SK-N-SH (cell line): ENCODE data around the gene ETFDH. TPM values are rescaled to one million over a fixed set of nuclear protein-coding genes. Genes with fewer than 3 reads are reported as not detected.

ENCODE experiments used
- CTCF ChIA-PET: fragments of 300-600, 350-600 bp; formaldehyde crosslinking; extraction: SDS; loops from one replicate; lab custom pipeline; 2021; lab: Yijun Ruan, JAX
- POLR2A ChIA-PET: fragments of 350-600 bp; sonication (Branson Sonifier 250); formaldehyde crosslinking; extraction: SDS; loops from one replicate; lab custom pipeline; 2020; ENCODE audit warnings: antibody characterized with exemption, inconsistent platforms; lab: Yijun Ruan, JAX
- DNase-seq: peaks from one replicate; pipeline ENCODE4 v3.0.0; 2012
- H2AFZ ChIP-seq: fragments of 200-600 bp; sonication (generic); 2 replicates; pipeline ENCODE4 v1.8.1; 2016; ENCODE audit warnings: antibody characterized with exemption, mild to moderate bottlenecking, low read depth
- H3F3A ChIP-seq: fragments of 200-600 bp; sonication (generic); replicated peaks from 2 replicates; pipeline ENCODE3; 2016; ENCODE audit warnings: antibody characterized with exemption, mild to moderate bottlenecking; ENCODE audit not compliant: insufficient read depth
- H3K27ac ChIP-seq, 2 experiments: fragments of 200-500 bp in 1 of 2; fragments of 200-600 bp in 1 of 2; sonication (Bioruptor generic) in 1 of 2; sonication (generic), shearing (Covaris generic) in 1 of 2; 2 replicates each; pipeline versions ENCODE4 v1.5.1 to v1.6.1; 2014 to 2016; ENCODE audit warnings: low read depth in 2 of 2, inconsistent platforms in 1 of 2, low read length in 1 of 2, mild to moderate bottlenecking in 1 of 2, mixed read lengths in 1 of 2
- H3K27me3 ChIP-seq: fragments of 200-600 bp; sonication (generic), shearing (Covaris generic); 2 replicates; pipeline ENCODE4 v1.6.1; 2016; ENCODE audit warnings: mixed run types; ENCODE audit not compliant: insufficient read depth
- H3K36me3 ChIP-seq, 2 experiments: fragments of 200-500 bp in 1 of 2; fragments of 200-600 bp in 1 of 2; sonication (Bioruptor generic) in 1 of 2; sonication (generic) in 1 of 2; replicated peaks in 1 of 2; 2 replicates each; pipeline versions ENCODE3 to v1.5.1; 2014 to 2016; ENCODE audit warnings: low read length in 1 of 2, mild to moderate bottlenecking in 1 of 2; ENCODE audit not compliant: insufficient read depth in 2 of 2, control insufficient read depth in 1 of 2
- H3K4me1 ChIP-seq, 2 experiments: fragments of 200-500 bp in 1 of 2; fragments of 200-600 bp in 1 of 2; sonication (Bioruptor generic) in 1 of 2; sonication (generic), shearing (Covaris generic) in 1 of 2; 2 replicates each; pipeline versions ENCODE4 v1.5.1 to v1.6.1; 2014 to 2016; ENCODE audit warnings: low read depth in 1 of 2, low read length in 1 of 2, mixed run types in 1 of 2; ENCODE audit not compliant: insufficient read depth in 2 of 2, control insufficient read depth in 1 of 2
- H3K4me2 ChIP-seq: fragments of 200-600 bp; sonication (generic), shearing (Covaris generic); 2 replicates; pipeline ENCODE4 v1.6.1; 2017; ENCODE audit warnings: mixed run types
- H3K4me3 ChIP-seq, 2 experiments: fragments of 200-500 bp in 1 of 2; fragments of 200-600 bp in 1 of 2; sonication (Bioruptor generic) in 1 of 2; sonication (generic), shearing (Covaris generic) in 1 of 2; 2 replicates each; pipeline versions ENCODE4 v1.5.1 to v1.8.1; 2014 to 2016; ENCODE audit warnings: low read depth in 2 of 2, inconsistent platforms in 1 of 2, low read length in 1 of 2, mild to moderate bottlenecking in 1 of 2, mixed read lengths in 1 of 2, moderate library complexity in 1 of 2
- H3K79me2 ChIP-seq: fragments of 200-600 bp; sonication (generic); 2 replicates; pipeline ENCODE4 v1.8.1; 2017; ENCODE audit warnings: mild to moderate bottlenecking; ENCODE audit not compliant: insufficient read depth
- H3K9ac ChIP-seq: fragments of 200-600 bp; sonication (generic); 2 replicates; pipeline ENCODE4 v1.6.1; 2017; ENCODE audit warnings: mixed run types
- H3K9me2 ChIP-seq: fragments of 200-600 bp; sonication (generic); 2 replicates; pipeline ENCODE4 v1.6.1; 2017; ENCODE audit warnings: mixed run types
- H3K9me3 ChIP-seq: fragments of 200-600 bp; sonication (generic); 2 replicates; pipeline ENCODE4 v1.6.1; 2017; ENCODE audit warnings: mixed run types, mild to moderate bottlenecking, moderate library complexity
- H4K20me1 ChIP-seq: fragments of 200-600 bp; sonication (generic); 2 replicates; pipeline ENCODE4 v1.6.1; 2017; ENCODE audit warnings: mild to moderate bottlenecking, mixed run types; ENCODE audit not compliant: insufficient read depth
- ELF1 ChIP-seq: IDR thresholded peaks from 2 replicates; pipeline ENCODE4 v1.4.0; 2012
- EP300 ChIP-seq, 2 experiments: IDR thresholded peaks; 2 replicates each; pipeline versions ENCODE4 v1.4.0 to v1.6.1; 2012; ENCODE audit warnings: borderline replicate concordance in 1 of 2, low read depth in 1 of 2, low read length in 1 of 2
- FOSL2 ChIP-seq: IDR thresholded peaks from 2 replicates; pipeline ENCODE4 v1.4.0; 2012; ENCODE audit warnings: low read depth, mild to moderate bottlenecking, moderate library complexity, borderline replicate concordance
- FOXM1 ChIP-seq: IDR thresholded peaks from 2 replicates; pipeline ENCODE4 v1.4.0; 2012; ENCODE audit warnings: low read depth, mild to moderate bottlenecking
- GABPA ChIP-seq: IDR thresholded peaks from 2 replicates; pipeline ENCODE4 v1.4.0; 2012; ENCODE audit warnings: low read depth, mild to moderate bottlenecking
- MEF2A ChIP-seq: IDR thresholded peaks from 2 replicates; pipeline ENCODE4 v1.4.0; 2012; ENCODE audit warnings: low read depth, borderline replicate concordance
- NRF1 ChIP-seq: IDR thresholded peaks from 2 replicates; pipeline ENCODE4 v1.6.1; 2012; ENCODE audit warnings: low read depth, mild to moderate bottlenecking, low read length
- PBX3 ChIP-seq: IDR thresholded peaks from 2 replicates; pipeline ENCODE4; 2012
- RFX5 ChIP-seq: IDR thresholded peaks from 2 replicates; pipeline ENCODE4 v1.6.1; 2012; ENCODE audit warnings: mild to moderate bottlenecking, improper control_type of control experiment, low read length
- RXRA ChIP-seq: IDR thresholded peaks from 2 replicates; pipeline ENCODE4 v1.4.0; 2012; ENCODE audit warnings: low read depth, mild to moderate bottlenecking, borderline replicate concordance
- SIN3A ChIP-seq: IDR thresholded peaks from 2 replicates; pipeline ENCODE4 v1.6.1; 2012; ENCODE audit warnings: low read depth, mild to moderate bottlenecking, low read length, moderate library complexity, borderline replicate concordance
- TCF12 ChIP-seq: IDR thresholded peaks from 2 replicates; pipeline ENCODE4 v1.4.0; 2012
- TEAD4 ChIP-seq: IDR thresholded peaks from 2 replicates; pipeline ENCODE4 v1.4.0; 2012; ENCODE audit warnings: mild to moderate bottlenecking, borderline replicate concordance; ENCODE audit not compliant: insufficient read depth
- WGBS: methylation state at CpG from one replicate; pipeline ENCODE4 v1.1.6; 2017; ENCODE audit warnings: low lambda C conversion rate; 5-methylcytosine and 5-hydroxymethylcytosine counted together
- polyA plus RNA-seq, 3 experiments: library from polyadenylated mRNA; depleted of rRNA; stranded (reverse); fragments of >200 nt; gene quantifications; 2 replicates each; pipeline ENCODE4 v1.2.3, GENCODE V29; 2012
- TF ChIP-seq, protein P1 (sequence below): IDR thresholded peaks from 2 replicates; pipeline ENCODE4 v1.4.0; 2012; ENCODE audit warnings: low read depth, borderline replicate concordance
- TF ChIP-seq, protein P2 (sequence below): IDR thresholded peaks from 2 replicates; pipeline ENCODE4 v1.4.0; 2012; ENCODE audit warnings: low read depth, borderline replicate concordance
- TF ChIP-seq, protein P3 (sequence below): fragments of 150-350 bp; IDR thresholded peaks from 2 replicates; pipeline ENCODE4 v1.6.1; 2017; ENCODE audit warnings: antibody characterized with exemption, low read length, low read depth, borderline replicate concordance

ETFDH gene
- polyA plus RNA-seq, 1 of the 3 experiments (the other 2 are of a cell fraction), result 12.1 TPM

DNA sequence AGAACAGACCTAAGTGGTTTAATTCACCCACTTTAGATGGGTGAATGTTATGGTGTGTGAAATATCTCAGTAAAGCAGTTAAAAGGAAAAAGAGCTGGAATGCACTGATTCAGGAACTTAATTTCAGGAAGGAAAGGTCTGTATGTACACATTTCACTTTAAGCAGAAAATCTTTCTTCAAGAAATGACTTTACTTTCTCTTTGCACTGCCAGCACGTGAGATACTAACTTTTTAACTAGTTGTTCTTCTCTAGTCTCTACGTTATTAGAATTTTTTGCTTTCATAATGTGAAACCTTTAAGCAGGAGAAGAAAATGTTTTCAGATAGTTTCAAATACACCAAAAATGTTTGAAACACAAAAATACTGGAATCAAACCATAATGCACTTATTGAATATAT, 19.2 kb upstream of the ETFDH start:
- Histone ChIP-seq H3K9me2 (no peaks in the 10 kb centered on the region), H3K27ac (no peak overlapping the region), H3K4me1 (no peaks in the 10 kb centered on the region), H4K20me1 (no peaks in the 10 kb centered on the region), H3K4me3 (no peak overlapping the region), H3K9me3 (no peaks in the 10 kb centered on the region), H3K79me2 (no peaks in the 10 kb centered on the region), H2AFZ (peak overlapping the region; percentile 68), H3K36me3 (no peaks in the 10 kb centered on the region), H3F3A (no peaks in the 10 kb centered on the region), H3K27me3 (no peaks in the 10 kb centered on the region), H3K9ac (no peak overlapping the region), H3K4me2 (0 out of 2 replicates have a peak overlapping the region, but pooled peaks have one; percentile 5)
- CTCF ChIA-PET, result no interaction called here
- POLR2A ChIA-PET, result no interaction called here
- no peak for DNase-seq
- 56% methylated on average over 2 of the region's 2 CpGs for WGBS
- no peak for TF ChIP-seq PBX3
- TF ChIP-seq, protein P1, sequence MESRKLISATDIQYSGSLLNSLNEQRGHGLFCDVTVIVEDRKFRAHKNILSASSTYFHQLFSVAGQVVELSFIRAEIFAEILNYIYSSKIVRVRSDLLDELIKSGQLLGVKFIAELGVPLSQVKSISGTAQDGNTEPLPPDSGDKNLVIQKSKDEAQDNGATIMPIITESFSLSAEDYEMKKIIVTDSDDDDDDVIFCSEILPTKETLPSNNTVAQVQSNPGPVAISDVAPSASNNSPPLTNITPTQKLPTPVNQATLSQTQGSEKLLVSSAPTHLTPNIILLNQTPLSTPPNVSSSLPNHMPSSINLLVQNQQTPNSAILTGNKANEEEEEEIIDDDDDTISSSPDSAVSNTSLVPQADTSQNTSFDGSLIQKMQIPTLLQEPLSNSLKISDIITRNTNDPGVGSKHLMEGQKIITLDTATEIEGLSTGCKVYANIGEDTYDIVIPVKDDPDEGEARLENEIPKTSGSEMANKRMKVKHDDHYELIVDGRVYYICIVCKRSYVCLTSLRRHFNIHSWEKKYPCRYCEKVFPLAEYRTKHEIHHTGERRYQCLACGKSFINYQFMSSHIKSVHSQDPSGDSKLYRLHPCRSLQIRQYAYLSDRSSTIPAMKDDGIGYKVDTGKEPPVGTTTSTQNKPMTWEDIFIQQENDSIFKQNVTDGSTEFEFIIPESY, result no peak
- TF ChIP-seq EP300 (IDR thresholded peaks at IDR 0.05; ENCODE audit: borderline replicate concordance in 1 of 2, low read depth in 1 of 2, low read length in 1 of 2), result no peak
- no peak for TF ChIP-seq NRF1
- TF ChIP-seq FOXM1, result no peak

GRCh38 chr4:158656439-158656838, 15.7 kb upstream of the ETFDH start:
- ChIA-PET CTCF (interaction anchor here (1.5 to 3.0 kb wide), 3 partner anchors 12 to 396 kb away, joined by 3 to 19 read pairs (median 4); no protein-coding TSS in a partner anchor), POLR2A (no interaction called here)
- 46% methylated on average over 1 of the region's 1 CpG for WGBS

DNA sequence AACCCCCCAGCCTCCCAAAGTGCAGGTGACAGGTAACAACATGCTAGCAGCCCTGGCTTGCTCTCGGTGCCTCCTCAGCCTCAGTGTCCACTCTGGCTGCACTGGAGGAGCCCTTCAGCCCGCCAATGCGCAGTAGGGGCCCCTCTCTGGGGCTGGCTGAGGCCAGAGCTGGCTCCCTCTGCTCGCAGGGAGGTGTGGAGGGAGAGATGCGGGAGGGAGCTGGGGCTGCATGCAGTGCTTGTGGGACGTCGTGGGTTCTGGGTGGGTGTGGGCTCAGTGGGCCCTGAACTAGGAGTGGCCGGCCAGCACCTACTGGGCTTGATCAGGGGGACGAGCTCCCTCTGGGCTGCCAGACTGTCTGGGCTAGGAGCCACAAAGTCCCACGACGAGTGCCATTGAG, 14.8 kb upstream of the ETFDH start:
- no peaks in the 10 kb centered on the region for H3F3A ChIP-seq
- H3K36me3 ChIP-seq, result no peaks in the 10 kb centered on the region
- H3K27ac ChIP-seq, result no peak overlapping the region
- no peaks in the 10 kb centered on the region for H3K4me1 ChIP-seq
- H4K20me1 ChIP-seq, result no peaks in the 10 kb centered on the region
- H3K9me3 ChIP-seq, result no peaks in the 10 kb centered on the region
- no peak for DNase-seq
- no peaks in the 10 kb centered on the region for H3K79me2 ChIP-seq
- H3K27me3 ChIP-seq, result no peaks in the 10 kb centered on the region
- WGBS, result 79% methylated on average over 6 of the region's 11 CpGs
- no peak overlapping the region for H3K4me2 ChIP-seq
- CTCF ChIA-PET, result interaction anchor here (0.7 to 3.0 kb wide), 3 partner anchors 11 to 397 kb away, joined by 3 to 19 read pairs (median 4); no protein-coding TSS in a partner anchor
- H3K4me3 ChIP-seq, result no peak overlapping the region
- H3K9me2 ChIP-seq, result no peaks in the 10 kb centered on the region
- no peak overlapping the region for H2AFZ ChIP-seq
- H3K9ac ChIP-seq, result no peak overlapping the region
- POLR2A ChIA-PET, result no interaction called here
- TF ChIP-seq, protein P2, sequence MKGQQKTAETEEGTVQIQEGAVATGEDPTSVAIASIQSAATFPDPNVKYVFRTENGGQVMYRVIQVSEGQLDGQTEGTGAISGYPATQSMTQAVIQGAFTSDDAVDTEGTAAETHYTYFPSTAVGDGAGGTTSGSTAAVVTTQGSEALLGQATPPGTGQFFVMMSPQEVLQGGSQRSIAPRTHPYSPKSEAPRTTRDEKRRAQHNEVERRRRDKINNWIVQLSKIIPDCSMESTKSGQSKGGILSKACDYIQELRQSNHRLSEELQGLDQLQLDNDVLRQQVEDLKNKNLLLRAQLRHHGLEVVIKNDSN, result no peak
- TF ChIP-seq GABPA (no peak), NRF1 (no peak), RFX5 (no peak), FOSL2 (no peak), RXRA (no peak), SIN3A (no peak), ELF1 (no peak), TEAD4 (no peak), PBX3 (no peak), TCF12 (no peak), MEF2A (no peak)
- TF ChIP-seq, protein P3, sequence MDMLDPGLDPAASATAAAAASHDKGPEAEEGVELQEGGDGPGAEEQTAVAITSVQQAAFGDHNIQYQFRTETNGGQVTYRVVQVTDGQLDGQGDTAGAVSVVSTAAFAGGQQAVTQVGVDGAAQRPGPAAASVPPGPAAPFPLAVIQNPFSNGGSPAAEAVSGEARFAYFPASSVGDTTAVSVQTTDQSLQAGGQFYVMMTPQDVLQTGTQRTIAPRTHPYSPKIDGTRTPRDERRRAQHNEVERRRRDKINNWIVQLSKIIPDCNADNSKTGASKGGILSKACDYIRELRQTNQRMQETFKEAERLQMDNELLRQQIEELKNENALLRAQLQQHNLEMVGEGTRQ, result no peak

More at GRCh38 chr4:158656439-158656838, 15.7 kb upstream of the ETFDH start:
- no peak for TF ChIP-seq FOXM1
- Histone ChIP-seq H3K9me2 (no peaks in the 10 kb centered on the region), H3K4me2 (no peak overlapping the region), H3K27me3 (no peaks in the 10 kb centered on the region), H3K4me1 (no peaks in the 10 kb centered on the region), H3K79me2 (no peaks in the 10 kb centered on the region), H3F3A (no peaks in the 10 kb centered on the region), H2AFZ (no peak overlapping the region; the same call in 1 of the 2 replicates), H3K4me3 (no peak overlapping the region), H4K20me1 (no peaks in the 10 kb centered on the region), H3K9ac (no peak overlapping the region), H3K27ac (no peak overlapping the region), H3K9me3 (no peaks in the 10 kb centered on the region), H3K36me3 (no peaks in the 10 kb centered on the region)
- DNase-seq, result no peak
